Measurements from ENCODE around the gene AGPAT3.

DNA sequence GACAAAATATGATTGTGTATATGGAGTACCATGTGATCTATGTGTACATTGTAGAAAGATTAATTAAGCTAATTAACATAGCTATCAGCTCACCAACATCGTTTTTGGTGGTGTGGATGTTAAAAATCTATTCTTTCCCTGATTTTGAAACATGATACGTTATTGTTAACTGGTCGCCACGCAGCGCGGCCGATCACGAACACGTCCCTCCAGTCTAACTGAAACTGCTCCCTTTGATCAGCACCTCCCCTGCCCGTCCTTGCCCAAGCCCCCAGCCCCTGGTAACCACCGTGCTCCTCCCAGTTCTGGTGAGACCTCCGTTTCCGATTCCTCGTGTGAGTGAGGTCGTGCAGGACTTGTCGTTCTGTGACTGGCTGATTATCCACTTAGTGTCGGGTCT is 67.0 kb downstream of the AGPAT3 start:
- TF ChIP-seq, protein P1, sequence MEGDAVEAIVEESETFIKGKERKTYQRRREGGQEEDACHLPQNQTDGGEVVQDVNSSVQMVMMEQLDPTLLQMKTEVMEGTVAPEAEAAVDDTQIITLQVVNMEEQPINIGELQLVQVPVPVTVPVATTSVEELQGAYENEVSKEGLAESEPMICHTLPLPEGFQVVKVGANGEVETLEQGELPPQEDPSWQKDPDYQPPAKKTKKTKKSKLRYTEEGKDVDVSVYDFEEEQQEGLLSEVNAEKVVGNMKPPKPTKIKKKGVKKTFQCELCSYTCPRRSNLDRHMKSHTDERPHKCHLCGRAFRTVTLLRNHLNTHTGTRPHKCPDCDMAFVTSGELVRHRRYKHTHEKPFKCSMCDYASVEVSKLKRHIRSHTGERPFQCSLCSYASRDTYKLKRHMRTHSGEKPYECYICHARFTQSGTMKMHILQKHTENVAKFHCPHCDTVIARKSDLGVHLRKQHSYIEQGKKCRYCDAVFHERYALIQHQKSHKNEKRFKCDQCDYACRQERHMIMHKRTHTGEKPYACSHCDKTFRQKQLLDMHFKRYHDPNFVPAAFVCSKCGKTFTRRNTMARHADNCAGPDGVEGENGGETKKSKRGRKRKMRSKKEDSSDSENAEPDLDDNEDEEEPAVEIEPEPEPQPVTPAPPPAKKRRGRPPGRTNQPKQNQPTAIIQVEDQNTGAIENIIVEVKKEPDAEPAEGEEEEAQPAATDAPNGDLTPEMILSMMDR (IDR thresholded peaks at IDR 0.05; ENCODE audit: low read depth, low read length, poor library complexity, severe bottlenecking), result no peak
- TF ChIP-seq EZH2phosphoT487 (IDR thresholded peaks at IDR 0.05; ENCODE audit: borderline replicate concordance, low read length), result no peak
